Loucy (cell line): ENCODE measurements around the gene DNAJC17.

ENCODE experiments used
- H2AFZ ChIP-seq: fragments of 200-600 bp; sonication (generic); 2 replicates; pipeline ENCODE4 v1.6.0; 2016; ENCODE audit warnings: antibody characterized with exemption, mild to moderate bottlenecking, low read length, moderate library complexity
- H3F3A ChIP-seq: fragments of 200-600 bp; 2 replicates; pipeline ENCODE4 v1.6.0; 2016; ENCODE audit warnings: antibody characterized with exemption, low read depth, mild to moderate bottlenecking
- H3K27me3 ChIP-seq: fragments of 200-600 bp; sonication (generic); 2 replicates; pipeline ENCODE4 v1.6.1; 2014; ENCODE audit warnings: low read length, mild to moderate bottlenecking; ENCODE audit not compliant: insufficient read depth, poor library complexity, severe bottlenecking
- H3K36me3 ChIP-seq: fragments of 200-600 bp; sonication (generic); 2 replicates; pipeline ENCODE4 v1.6.1; 2016; ENCODE audit warnings: low read length; ENCODE audit not compliant: insufficient read depth
- H3K4me1 ChIP-seq: fragments of 200-600 bp; sonication (generic); 2 replicates; pipeline ENCODE4 v1.5.1; 2014; ENCODE audit warnings: low read length, mild to moderate bottlenecking; ENCODE audit not compliant: insufficient read depth, poor library complexity, severe bottlenecking
- H3K4me2 ChIP-seq: fragments of 200-600 bp; sonication (generic); 2 replicates; pipeline ENCODE4 v1.6.0; 2014; ENCODE audit warnings: antibody characterized with exemption, low read length, low read depth, mild to moderate bottlenecking; ENCODE audit not compliant: poor library complexity, severe bottlenecking
- H3K4me3 ChIP-seq: fragments of 200-600 bp; sonication (generic); 2 replicates; pipeline ENCODE4 v1.5.1; 2014; ENCODE audit warnings: low read length, mild to moderate bottlenecking, mixed read lengths; ENCODE audit not compliant: poor library complexity, severe bottlenecking
- H3K79me2 ChIP-seq: fragments of 200-600 bp; sonication (generic); 2 replicates; pipeline ENCODE4 v1.6.1; 2014; ENCODE audit warnings: low read length; ENCODE audit not compliant: insufficient read depth
- H3K9ac ChIP-seq: fragments of 200-600 bp; sonication (generic); 2 replicates; pipeline ENCODE4 v1.6.0; 2014; ENCODE audit warnings: mild to moderate bottlenecking, low read depth, low read length, moderate library complexity; ENCODE audit not compliant: poor library complexity, severe bottlenecking
- H3K9me2 ChIP-seq: fragments of 200-600 bp; sonication (generic); replicated peaks from 2 replicates; pipeline ENCODE4 v1.6.1; 2016; ENCODE audit warnings: low read depth, low read length, mixed read lengths
- H3K9me3 ChIP-seq: fragments of 200-600 bp; sonication (generic); 2 replicates; pipeline ENCODE4 v1.6.1; 2014; ENCODE audit warnings: mild to moderate bottlenecking, antibody characterized with exemption, low read length, low read depth; ENCODE audit not compliant: insufficient read depth
- H4K20me1 ChIP-seq: fragments of 200-600 bp; sonication (generic); 2 replicates; pipeline ENCODE4 v1.6.0; 2014; ENCODE audit warnings: antibody characterized with exemption, low read length, mild to moderate bottlenecking; ENCODE audit not compliant: insufficient read depth, poor library complexity, severe bottlenecking
- EZH2phosphoT487 ChIP-seq: fragments of 200-600 bp; IDR thresholded peaks from 2 replicates; pipeline ENCODE4 v1.6.1; 2018; ENCODE audit warnings: antibody characterized with exemption, mild to moderate bottlenecking, moderate library complexity, borderline replicate concordance
- TF ChIP-seq, protein P1 (sequence below): fragments of 200-600 bp; sonication (generic); conservative IDR thresholded peaks from 2 replicates; pipeline ENCODE4 v1.5.1; 2014; ENCODE audit warnings: mild to moderate bottlenecking, antibody characterized with exemption, low read length

DNAJC17 gene

GRCh38 chr15:40773496-40773895, 33.8 kb downstream of the DNAJC17 start:
- H3F3A ChIP-seq: peaks cover 13% of the 10 kb centered on the region
- H3K9me3 ChIP-seq: no peaks in the 10 kb centered on the region
- TF ChIP-seq, protein P1, sequence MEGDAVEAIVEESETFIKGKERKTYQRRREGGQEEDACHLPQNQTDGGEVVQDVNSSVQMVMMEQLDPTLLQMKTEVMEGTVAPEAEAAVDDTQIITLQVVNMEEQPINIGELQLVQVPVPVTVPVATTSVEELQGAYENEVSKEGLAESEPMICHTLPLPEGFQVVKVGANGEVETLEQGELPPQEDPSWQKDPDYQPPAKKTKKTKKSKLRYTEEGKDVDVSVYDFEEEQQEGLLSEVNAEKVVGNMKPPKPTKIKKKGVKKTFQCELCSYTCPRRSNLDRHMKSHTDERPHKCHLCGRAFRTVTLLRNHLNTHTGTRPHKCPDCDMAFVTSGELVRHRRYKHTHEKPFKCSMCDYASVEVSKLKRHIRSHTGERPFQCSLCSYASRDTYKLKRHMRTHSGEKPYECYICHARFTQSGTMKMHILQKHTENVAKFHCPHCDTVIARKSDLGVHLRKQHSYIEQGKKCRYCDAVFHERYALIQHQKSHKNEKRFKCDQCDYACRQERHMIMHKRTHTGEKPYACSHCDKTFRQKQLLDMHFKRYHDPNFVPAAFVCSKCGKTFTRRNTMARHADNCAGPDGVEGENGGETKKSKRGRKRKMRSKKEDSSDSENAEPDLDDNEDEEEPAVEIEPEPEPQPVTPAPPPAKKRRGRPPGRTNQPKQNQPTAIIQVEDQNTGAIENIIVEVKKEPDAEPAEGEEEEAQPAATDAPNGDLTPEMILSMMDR: no peak
- no peak for TF ChIP-seq EZH2phosphoT487
- H3K9ac ChIP-seq: no peak overlapping the region
- H3K4me2 ChIP-seq: no peak overlapping the region
- no peaks in the 10 kb centered on the region for H4K20me1 ChIP-seq
- peaks cover 35% of the 10 kb centered on the region for H3K4me1 ChIP-seq
- H3K27me3 ChIP-seq: no peaks in the 10 kb centered on the region
- peaks cover 19% of the 10 kb centered on the region for H3K36me3 ChIP-seq
- H2AFZ ChIP-seq: no peak overlapping the region
- no peaks in the 10 kb centered on the region for H3K9me2 ChIP-seq
- H3K79me2 ChIP-seq: 0 out of 2 replicates have a peak, but pooled peaks cover under 1% of the 10 kb centered on the region
- H3K4me3 ChIP-seq: no peak overlapping the region

- no peak overlapping the region for H3K4me2 ChIP-seq
- H3K27me3 ChIP-seq: no peaks in the 10 kb centered on the region
- peaks cover 15% of the 10 kb centered on the region; the same call in 1 of the 2 replicates for H3K79me2 ChIP-seq
- TF ChIP-seq, protein P1: no peak
- H3K9me3 ChIP-seq: no peaks in the 10 kb centered on the region
- peaks cover 13% of the 10 kb centered on the region for H3F3A ChIP-seq
- H2AFZ ChIP-seq: no peak overlapping the region
- no peaks in the 10 kb centered on the region for H3K9me2 ChIP-seq
- no peak overlapping the region for H3K9ac ChIP-seq
- no peaks in the 10 kb centered on the region for H4K20me1 ChIP-seq
- H3K36me3 ChIP-seq: peaks cover 14% of the 10 kb centered on the region
- H3K4me1 ChIP-seq: peaks cover 43% of the 10 kb centered on the region
- H3K4me3 ChIP-seq: no peak overlapping the region
Measured at GRCh38 chr15:40772014-40772413, 35.3 kb downstream of the DNAJC17 start.

DNA sequence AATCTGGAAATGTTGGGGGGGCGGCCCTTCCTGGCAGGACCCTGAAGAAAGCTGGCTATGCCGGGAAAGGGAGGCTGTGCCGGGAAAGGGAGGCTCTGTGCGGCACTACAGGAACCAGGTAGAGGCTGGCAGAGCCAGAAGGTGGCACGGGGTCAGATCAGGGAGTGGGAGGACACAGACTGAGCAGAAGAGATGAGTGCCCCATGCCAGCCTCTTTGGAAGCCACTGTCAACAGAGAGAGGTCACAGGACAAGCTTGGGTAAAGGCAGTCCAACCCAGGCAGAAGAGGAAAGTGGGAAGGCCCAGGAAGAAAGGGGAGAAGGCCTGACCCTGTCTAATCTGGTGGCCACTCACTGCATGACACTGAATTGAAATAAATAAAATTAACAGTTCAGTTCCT, 36.0 kb downstream of the DNAJC17 start:
- no peaks in the 10 kb centered on the region for H4K20me1 ChIP-seq
- peak overlapping the region; percentile 70 for H3K4me3 ChIP-seq
- no peaks in the 10 kb centered on the region for H3K9me2 ChIP-seq
- no peak overlapping the region for H2AFZ ChIP-seq
- peaks cover 50% of the 10 kb centered on the region for H3K4me1 ChIP-seq
- peak overlapping the region; percentile 80 for H3K9ac ChIP-seq
- H3F3A ChIP-seq: peaks cover 13% of the 10 kb centered on the region
- TF ChIP-seq, protein P1: no peak
- no peak for TF ChIP-seq EZH2phosphoT487
- H3K36me3 ChIP-seq: peaks cover 14% of the 10 kb centered on the region
- H3K4me2 ChIP-seq: peak overlapping the region; percentile 78
- no peaks in the 10 kb centered on the region for H3K9me3 ChIP-seq
- H3K79me2 ChIP-seq: peaks cover 23% of the 10 kb centered on the region; the same call in 1 of the 2 replicates
- no peaks in the 10 kb centered on the region for H3K27me3 ChIP-seq
